ENCODE results near the gene BCAP29. TPM values are rescaled to one million over a fixed set of nuclear protein-coding genes. Genes with fewer than 3 reads are reported as not detected.

BCAP29 gene
- total and polyA plus RNA-seq, 9 of the 15 experiments (the other 6 are each of a cell fraction or from before 2014, with no cell fraction given), result 63.4 to 137 (median 79.7) TPM

DNA sequence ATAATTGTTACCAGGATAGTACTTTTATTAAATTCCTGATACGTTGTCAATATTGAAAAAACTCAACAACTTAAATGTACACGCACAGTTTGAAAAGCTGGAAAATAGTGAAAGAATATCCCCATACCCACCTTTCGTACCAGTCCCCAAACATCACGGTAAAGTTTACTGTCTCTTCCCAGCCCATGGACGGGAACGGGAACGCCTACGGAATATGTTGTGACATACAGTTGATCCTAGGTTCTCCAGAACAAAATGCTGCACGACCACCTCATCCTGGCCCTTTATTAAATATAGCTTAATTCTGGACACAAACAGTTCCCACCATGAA is 527 bp upstream of the BCAP29 start (continued):
- TF ChIP-seq, protein P1, sequence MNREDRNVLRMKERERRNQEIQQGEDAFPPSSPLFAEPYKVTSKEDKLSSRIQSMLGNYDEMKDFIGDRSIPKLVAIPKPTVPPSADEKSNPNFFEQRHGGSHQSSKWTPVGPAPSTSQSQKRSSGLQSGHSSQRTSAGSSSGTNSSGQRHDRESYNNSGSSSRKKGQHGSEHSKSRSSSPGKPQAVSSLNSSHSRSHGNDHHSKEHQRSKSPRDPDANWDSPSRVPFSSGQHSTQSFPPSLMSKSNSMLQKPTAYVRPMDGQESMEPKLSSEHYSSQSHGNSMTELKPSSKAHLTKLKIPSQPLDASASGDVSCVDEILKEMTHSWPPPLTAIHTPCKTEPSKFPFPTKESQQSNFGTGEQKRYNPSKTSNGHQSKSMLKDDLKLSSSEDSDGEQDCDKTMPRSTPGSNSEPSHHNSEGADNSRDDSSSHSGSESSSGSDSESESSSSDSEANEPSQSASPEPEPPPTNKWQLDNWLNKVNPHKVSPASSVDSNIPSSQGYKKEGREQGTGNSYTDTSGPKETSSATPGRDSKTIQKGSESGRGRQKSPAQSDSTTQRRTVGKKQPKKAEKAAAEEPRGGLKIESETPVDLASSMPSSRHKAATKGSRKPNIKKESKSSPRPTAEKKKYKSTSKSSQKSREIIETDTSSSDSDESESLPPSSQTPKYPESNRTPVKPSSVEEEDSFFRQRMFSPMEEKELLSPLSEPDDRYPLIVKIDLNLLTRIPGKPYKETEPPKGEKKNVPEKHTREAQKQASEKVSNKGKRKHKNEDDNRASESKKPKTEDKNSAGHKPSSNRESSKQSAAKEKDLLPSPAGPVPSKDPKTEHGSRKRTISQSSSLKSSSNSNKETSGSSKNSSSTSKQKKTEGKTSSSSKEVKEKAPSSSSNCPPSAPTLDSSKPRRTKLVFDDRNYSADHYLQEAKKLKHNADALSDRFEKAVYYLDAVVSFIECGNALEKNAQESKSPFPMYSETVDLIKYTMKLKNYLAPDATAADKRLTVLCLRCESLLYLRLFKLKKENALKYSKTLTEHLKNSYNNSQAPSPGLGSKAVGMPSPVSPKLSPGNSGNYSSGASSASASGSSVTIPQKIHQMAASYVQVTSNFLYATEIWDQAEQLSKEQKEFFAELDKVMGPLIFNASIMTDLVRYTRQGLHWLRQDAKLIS (CRISPR knock-in tag; IDR thresholded peaks at IDR 0.05), result 0 out of 2 replicates have a peak, but pooled peaks have one; percentile 75
- no peak for TF ChIP-seq ZNF699 (CRISPR knock-in tag; IDR thresholded peaks at IDR 0.05; ENCODE audit: insufficient replicate concordance)
- 0 out of 2 replicates have a peak, but pooled peaks have one; percentile 22 for TF ChIP-seq KAT7 (CRISPR knock-in tag; IDR thresholded peaks at IDR 0.05; ENCODE audit: borderline replicate concordance)
- no peak for TF ChIP-seq NEUROD1 (IDR thresholded peaks at IDR 0.05; ENCODE audit: borderline replicate concordance, low read depth, low read length, partially characterized antibody)
- no peak for TF ChIP-seq COPS2 (conservative IDR thresholded peaks at IDR 0.05)
- TF ChIP-seq CEBPG (CRISPR knock-in tag; IDR thresholded peaks at IDR 0.05), result peak; percentile 49; the same call in 1 of the 2 replicates
- TF ChIP-seq CEBPG (tag; conservative IDR thresholded peaks at IDR 0.05 in 1 of 2, IDR thresholded peaks at IDR 0.05 in 1 of 2), result no peak
- TF ChIP-seq HEY1 (CRISPR knock-in tag; IDR thresholded peaks at IDR 0.05; ENCODE audit: borderline replicate concordance), result no peak
- TF ChIP-seq ELF1 (tag; IDR thresholded peaks at IDR 0.05), result no peak
- TF ChIP-seq, protein P2, sequence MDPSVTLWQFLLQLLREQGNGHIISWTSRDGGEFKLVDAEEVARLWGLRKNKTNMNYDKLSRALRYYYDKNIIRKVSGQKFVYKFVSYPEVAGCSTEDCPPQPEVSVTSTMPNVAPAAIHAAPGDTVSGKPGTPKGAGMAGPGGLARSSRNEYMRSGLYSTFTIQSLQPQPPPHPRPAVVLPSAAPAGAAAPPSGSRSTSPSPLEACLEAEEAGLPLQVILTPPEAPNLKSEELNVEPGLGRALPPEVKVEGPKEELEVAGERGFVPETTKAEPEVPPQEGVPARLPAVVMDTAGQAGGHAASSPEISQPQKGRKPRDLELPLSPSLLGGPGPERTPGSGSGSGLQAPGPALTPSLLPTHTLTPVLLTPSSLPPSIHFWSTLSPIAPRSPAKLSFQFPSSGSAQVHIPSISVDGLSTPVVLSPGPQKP (CRISPR knock-in tag; IDR thresholded peaks at IDR 0.05), result no peak
- TF ChIP-seq NFRKB (IDR thresholded peaks at IDR 0.05; ENCODE audit: low read depth), result 0 out of 2 replicates have a peak, but pooled peaks have one; percentile 59
- TF ChIP-seq ZNF384 (IDR thresholded peaks at IDR 0.05; ENCODE audit: low read depth, low read length), result 0 out of 2 replicates have a peak, but pooled peaks have one; percentile 3
- TF ChIP-seq HDGF (IDR thresholded peaks at IDR 0.05), result no peak
- no peak for TF ChIP-seq RUNX1 (IDR thresholded peaks at IDR 0.05; ENCODE audit: low read depth)
- TF ChIP-seq EHMT2 (IDR thresholded peaks at IDR 0.05), result no peak
- TF ChIP-seq, protein P3, sequence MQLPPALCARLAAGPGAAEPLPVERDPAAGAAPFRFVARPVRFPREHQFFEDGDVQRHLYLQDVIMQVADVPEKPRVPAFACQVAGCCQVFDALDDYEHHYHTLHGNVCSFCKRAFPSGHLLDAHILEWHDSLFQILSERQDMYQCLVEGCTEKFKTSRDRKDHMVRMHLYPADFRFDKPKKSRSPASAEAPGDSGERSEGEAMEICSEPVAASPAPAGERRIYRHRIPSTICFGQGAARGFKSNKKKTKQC (CRISPR knock-in tag; IDR thresholded peaks at IDR 0.05), result no peak
- TF ChIP-seq, protein P4, sequence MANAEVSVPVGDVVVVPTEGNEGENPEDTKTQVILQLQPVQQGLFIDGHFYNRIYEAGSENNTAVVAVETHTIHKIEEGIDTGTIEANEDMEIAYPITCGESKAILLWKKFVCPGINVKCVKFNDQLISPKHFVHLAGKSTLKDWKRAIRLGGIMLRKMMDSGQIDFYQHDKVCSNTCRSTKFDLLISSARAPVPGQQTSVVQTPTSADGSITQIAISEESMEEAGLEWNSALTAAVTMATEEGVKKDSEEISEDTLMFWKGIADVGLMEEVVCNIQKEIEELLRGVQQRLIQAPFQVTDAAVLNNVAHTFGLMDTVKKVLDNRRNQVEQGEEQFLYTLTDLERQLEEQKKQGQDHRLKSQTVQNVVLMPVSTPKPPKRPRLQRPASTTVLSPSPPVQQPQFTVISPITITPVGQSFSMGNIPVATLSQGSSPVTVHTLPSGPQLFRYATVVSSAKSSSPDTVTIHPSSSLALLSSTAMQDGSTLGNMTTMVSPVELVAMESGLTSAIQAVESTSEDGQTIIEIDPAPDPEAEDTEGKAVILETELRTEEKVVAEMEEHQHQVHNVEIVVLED (CRISPR knock-in tag; IDR thresholded peaks at IDR 0.05), result no peak
- 0 out of 2 replicates have a peak, but pooled peaks have one; percentile 38 for TF ChIP-seq BRD4 (IDR thresholded peaks at IDR 0.05)
- 0 out of 2 replicates have a peak, but pooled peaks have one; percentile 52 for TF ChIP-seq ZC3H4 (CRISPR knock-in tag; IDR thresholded peaks at IDR 0.05; ENCODE audit: borderline replicate concordance)
